Measurements from ENCODE around the gene HAS3.
"Not testable (repeated sequence)": the region's sequence is repeated elsewhere in the genome, so short reads cannot be mapped to it uniquely, and the experiment has no call there.

The HAS3 gene

GRCh38 chr16:69116256-69116875 is 10.9 kb downstream of the HAS3 start:
- no peak overlapping the region for H3K4me3 ChIP-seq (ENCODE audit: low read length)
- no peak for TF ChIP-seq CTCF (conservative IDR thresholded peaks at IDR 0.05; ENCODE audit: low read length)
- no peak for DNase-seq (ENCODE audit: low read depth)

DNA sequence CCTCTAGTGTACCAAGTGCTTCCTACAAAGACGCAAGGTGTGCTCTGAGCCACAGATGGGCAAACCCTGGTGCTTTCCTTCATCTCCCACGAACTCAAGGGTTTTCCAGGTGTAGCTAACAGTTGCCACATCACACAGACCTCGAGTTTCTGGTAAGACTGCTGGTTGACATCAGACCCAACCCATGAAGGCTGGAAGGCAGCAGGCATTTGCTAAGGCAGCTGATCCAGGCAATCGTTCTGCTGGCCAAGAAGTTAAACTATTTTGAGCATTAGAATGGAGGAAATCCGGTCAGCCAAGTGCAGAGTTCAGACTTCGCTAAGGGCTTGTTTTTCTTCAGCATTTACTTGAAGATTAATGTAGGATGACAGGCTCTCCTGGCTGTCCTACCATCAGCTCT is 11.5 kb downstream of the HAS3 start:
- TF ChIP-seq CTCF (conservative IDR thresholded peaks at IDR 0.05; ENCODE audit: low read length) = no peak
- no peak overlapping the region for H3K4me3 ChIP-seq (ENCODE audit: low read length)
- DNase-seq (ENCODE audit: low read depth) = no peak

GRCh38 chr16:69118468-69118867 is 13.0 kb downstream of the HAS3 start:
- no peak for DNase-seq (ENCODE audit: low read depth)
- TF ChIP-seq CTCF (conservative IDR thresholded peaks at IDR 0.05; ENCODE audit: low read length) = no peak
- no peak overlapping the region for H3K4me3 ChIP-seq (ENCODE audit: low read length)

DNA sequence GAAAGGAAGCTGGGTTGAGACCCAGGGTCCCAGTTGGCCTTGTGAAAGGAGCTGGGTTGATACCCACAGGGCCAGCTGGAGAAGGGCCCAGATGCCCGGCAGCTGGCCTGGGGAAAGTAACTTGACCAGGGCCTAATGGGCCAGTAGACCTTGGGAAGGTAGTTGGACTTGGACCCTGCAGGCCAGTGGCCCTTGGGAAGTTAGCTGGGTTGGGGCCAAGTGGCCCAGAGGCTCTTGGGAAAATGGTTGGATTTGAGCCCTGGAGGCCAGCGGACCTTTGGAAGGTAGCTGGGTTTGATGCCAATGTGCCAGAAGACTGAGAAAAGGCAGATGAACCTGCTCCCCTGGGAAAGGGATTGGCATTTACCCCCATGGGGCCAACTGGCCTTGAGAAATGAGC is 13.5 kb downstream of the HAS3 start:
- no peak overlapping the region for H3K4me3 ChIP-seq (ENCODE audit: low read length)
- no peak for TF ChIP-seq CTCF (conservative IDR thresholded peaks at IDR 0.05; ENCODE audit: low read length)
- no peak for DNase-seq (ENCODE audit: low read depth)

GRCh38 chr16:69119536-69119935 is 14.1 kb downstream of the HAS3 start:
- no peak for DNase-seq (ENCODE audit: low read depth)
- H3K4me3 ChIP-seq (ENCODE audit: low read length) = no peak overlapping the region
- no peak for TF ChIP-seq CTCF (conservative IDR thresholded peaks at IDR 0.05; ENCODE audit: low read length)

DNA sequence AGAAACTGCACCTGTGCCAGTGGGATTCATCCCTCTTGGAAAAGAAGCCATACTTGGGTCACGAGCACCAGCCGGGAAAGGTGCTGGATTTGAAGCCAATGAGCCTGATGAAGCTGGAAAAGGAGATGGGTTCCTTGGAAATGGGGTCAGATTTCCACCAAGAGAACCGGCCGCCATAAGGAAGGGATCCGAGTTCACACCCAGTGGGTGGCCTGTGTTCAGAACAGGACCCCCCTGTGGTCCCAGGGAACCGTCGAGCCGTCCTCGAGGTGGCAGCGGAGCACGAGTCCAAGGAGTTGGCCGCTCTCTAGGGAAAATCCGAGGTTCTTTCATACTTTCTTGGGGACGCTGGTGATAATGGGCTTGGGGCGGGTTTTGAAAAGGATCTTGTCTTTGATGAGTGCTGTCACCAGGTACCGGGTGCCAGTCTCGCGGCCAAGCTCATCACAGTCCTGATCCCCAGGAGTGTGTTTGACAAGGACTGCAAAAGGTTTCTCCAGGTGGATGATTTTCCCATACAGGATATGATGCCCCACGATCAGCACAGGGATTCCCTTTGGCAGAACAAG is 14.7 kb downstream of the HAS3 start:
- no peak for DNase-seq (ENCODE audit: low read depth)
- H3K4me3 ChIP-seq (ENCODE audit: low read length) = no peak overlapping the region
- no peak for TF ChIP-seq CTCF (conservative IDR thresholded peaks at IDR 0.05; ENCODE audit: low read length)

GRCh38 chr16:69123910-69124309 is 18.5 kb downstream of the HAS3 start:
- TF ChIP-seq CTCF (conservative IDR thresholded peaks at IDR 0.05; ENCODE audit: low read length) = peak; percentile 74
- no peak overlapping the region for H3K4me3 ChIP-seq (ENCODE audit: low read length)
- peak; percentile 72 for DNase-seq (ENCODE audit: low read depth)

- H3K4me3 ChIP-seq (ENCODE audit: low read length); DNase-seq (ENCODE audit: low read depth): not testable (repeated sequence)
These were observed 19.0 kb downstream of the HAS3 start for GRCh38 chr16:69124406-69124805.

- H3K4me3 ChIP-seq (ENCODE audit: low read length); DNase-seq (ENCODE audit: low read depth): not testable (repeated sequence)
These were observed 19.5 kb downstream of the HAS3 start for GRCh38 chr16:69124961-69125360.
